Subcutaneous adipose tissue (tissue), 4 donors: ENCODE measurements around the gene RHO. TPM values are rescaled to one million over a fixed set of nuclear protein-coding genes. Genes with fewer than 3 reads are reported as not detected.

Experiments
- total RNA-seq, 4 donors: library from RNA; depleted of rRNA; stranded (reverse); fragments of >200 nt; gene quantifications; one replicate each; pipeline ENCODE4 v1.1.0, GENCODE V29; 2016
- TF ChIP-seq, protein P1 (sequence below): fragments of 450-650 bp; IDR thresholded peaks from one replicate; pipeline ENCODE4 v1.5.1; 2016; ENCODE audit warnings: low read depth, mild to moderate bottlenecking, control low read depth, antibody characterized with exemption, moderate library complexity

RHO gene
- total RNA-seq, 4 donors from 2014 or later: not detected

DNA sequence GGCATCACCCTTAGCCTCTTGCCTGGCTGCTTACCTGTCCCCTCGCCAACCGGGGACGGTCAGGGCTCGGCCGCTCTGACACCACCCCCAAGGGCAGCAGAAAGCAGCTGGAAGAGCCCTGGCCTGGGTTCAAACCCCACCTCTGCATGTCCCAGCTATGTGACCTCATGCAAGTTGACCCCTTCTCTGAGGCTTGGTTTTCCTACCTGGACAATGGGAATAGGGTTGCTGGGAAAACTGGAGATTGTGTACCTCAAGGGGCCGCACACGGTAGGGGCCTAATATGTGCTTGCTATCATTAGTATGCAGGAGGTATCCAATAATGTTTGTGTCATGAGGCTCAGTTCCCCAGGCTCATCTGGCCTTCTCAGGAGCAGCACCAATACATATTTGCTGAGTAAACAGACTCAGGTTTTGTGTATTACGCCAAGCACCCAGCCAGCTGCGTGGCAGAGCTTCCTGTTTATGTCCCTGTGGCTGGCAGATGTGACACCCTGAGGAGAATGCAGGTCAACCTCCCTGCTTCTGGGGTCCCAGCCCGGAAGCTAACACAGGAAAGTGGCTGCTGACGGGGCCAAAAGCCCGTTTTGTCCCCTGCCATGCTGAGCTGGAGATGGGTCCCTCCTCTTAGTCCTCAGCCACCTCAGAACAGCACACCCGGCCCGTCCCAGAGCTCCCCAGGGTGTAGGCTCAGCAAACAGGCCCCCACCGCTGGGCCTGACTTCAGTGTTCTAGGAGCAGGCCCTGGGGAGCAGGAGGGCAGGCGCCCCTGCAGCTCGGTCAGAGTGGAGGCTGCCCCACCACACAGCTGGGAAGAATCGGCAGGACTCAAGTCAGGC, 48.3 kb downstream of the RHO start:
- TF ChIP-seq, protein P1, sequence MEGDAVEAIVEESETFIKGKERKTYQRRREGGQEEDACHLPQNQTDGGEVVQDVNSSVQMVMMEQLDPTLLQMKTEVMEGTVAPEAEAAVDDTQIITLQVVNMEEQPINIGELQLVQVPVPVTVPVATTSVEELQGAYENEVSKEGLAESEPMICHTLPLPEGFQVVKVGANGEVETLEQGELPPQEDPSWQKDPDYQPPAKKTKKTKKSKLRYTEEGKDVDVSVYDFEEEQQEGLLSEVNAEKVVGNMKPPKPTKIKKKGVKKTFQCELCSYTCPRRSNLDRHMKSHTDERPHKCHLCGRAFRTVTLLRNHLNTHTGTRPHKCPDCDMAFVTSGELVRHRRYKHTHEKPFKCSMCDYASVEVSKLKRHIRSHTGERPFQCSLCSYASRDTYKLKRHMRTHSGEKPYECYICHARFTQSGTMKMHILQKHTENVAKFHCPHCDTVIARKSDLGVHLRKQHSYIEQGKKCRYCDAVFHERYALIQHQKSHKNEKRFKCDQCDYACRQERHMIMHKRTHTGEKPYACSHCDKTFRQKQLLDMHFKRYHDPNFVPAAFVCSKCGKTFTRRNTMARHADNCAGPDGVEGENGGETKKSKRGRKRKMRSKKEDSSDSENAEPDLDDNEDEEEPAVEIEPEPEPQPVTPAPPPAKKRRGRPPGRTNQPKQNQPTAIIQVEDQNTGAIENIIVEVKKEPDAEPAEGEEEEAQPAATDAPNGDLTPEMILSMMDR: no peak

DNA sequence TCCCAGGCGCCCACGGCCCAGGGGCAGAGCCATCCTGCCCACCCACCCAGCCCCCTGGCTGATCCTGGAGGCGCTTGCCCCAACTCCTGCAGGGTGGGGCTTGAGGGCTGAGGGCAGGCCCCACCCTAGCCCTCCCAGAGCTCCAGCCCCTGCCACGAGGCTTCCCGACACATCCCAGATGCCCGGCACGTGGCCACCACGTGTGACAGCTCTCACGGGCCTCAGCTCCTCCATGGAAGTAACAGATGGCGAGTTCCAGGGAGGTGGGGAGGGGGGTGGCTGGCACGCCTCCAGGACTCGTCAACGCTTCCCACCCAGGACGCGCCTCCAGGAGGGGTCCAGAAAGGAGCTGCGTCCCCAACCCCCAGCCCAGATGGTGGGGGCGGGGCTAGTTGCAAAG, 48.9 kb downstream of the RHO start:
- TF ChIP-seq, protein P1: no peak

DNA sequence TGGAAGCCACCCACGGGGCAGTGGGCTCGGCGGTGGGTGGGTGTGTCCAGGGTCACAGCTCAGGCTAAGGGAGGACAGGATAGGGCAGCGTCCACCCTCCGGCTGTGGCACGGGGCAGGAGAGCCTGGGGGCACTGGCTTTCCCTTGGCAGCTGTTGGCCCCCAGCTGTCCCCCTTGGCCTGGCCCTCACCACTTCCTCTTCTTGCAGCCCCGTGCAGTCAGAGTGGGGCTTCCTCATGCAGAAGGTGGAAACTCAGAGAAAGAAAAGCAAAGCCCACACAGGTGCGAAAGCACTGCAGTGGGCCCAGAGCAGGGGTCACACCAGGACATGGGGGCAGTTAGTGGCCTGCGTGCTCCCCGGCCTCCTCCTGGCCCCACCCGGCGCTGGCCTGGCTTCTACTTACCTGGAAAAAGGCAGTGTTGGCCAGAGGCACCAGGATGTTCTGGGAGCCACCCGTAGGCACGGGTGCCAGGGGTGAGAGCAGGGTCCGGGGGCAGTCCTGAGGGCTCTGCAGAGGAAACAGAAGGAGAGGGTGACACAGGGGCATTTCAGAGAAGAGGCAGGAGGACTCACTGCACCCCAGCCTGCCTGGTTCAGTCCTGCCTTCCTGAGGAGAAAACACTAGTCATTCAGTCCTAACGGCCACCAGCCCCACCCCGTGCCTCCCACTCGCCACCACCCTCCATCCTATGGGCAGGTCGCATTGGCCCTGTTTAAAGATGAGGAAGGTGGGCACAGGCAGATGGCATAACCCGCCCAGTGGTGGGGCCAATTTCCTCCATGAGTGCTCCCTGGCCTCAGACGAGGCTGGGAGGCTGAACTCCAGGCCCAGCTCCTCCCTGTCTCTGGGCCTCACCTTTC, 49.7 kb downstream of the RHO start:
- TF ChIP-seq, protein P1: no peak

DNA sequence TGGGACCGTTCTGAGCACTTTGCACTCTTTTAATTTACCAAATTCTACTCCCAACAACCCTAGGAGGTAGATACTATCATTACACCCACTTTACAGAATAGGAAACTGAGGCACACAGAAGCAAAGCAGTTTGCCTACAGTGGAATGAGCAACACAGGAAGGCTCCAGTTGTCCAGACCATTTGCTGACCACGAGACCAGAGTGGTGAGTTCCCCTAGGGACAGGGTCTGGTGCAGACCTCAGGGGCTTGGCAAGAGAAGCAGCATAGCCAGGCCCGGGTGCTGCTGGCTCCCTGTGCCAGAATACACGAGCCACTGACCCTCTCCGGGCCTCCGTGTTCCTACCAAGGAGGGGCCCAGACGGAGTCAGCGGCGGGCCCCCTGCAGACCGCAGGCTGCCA, 51.6 kb downstream of the RHO start:
- TF ChIP-seq, protein P1: no peak

DNA sequence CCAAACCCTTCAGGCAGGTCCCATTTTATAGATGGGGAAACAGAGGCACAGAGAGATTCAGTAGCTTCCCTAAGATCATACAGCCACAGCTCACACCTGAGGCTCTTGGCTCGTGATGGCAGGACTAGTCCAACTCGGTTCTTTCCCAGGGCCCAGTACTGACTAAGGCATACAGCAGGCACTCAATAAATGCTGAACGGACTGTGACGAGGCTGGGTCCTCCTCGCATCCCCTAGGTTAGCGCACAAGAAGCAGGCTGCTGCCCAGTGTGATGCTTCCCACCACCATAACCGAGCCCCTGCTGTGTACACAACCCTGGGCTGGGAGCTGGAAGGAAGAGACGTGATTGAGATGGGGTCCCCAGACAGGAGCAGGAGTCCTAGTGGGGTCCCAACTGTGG, 53.2 kb downstream of the RHO start:
- TF ChIP-seq, protein P1: no peak

DNA sequence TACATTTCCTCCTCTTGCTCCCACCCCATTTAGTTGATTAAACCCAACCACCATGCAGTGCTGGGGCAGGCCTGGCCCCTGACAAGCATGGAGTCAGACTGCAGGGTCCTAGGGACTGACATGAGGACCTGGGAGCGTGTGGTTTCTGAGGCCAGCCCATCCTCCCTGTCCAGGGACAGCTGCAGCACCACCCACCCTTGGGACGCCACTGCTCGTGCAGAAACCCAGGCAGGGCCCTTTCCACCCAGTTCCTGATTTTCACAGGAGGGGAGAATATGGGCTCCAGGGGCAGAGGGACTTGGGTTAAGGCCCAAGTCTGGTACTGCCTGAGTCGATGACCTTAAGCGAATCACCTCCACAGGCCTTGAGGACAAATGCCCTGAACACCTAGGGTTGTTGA, 54.4 kb downstream of the RHO start:
- TF ChIP-seq, protein P1: no peak

DNA sequence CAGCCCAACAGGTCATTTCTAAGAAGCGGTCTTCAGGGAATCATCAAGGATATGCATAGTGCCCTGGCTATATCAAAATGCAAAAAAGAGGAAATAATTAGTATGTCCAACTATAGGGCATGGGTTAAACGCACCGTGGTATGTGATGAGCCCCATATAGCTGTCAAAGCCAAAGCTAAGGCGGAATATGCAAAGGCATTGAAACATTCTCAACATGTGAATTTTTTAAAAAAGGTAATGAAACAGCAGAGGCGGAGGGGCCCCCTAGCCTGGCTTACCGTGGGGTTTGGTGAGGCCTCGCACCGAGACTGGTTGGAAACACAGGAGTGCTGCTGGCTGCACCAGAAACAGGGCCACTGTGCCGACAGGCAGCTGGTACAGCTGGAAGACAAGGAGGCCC, 54.9 kb downstream of the RHO start:
- TF ChIP-seq, protein P1: no peak
